HepG2 (cell line): ENCODE data around the gene QRFP. TPM values are rescaled to one million over a fixed set of nuclear protein-coding genes. Genes with fewer than 3 reads are reported as not detected.

ENCODE experiments used
- ATAC-seq: fragments of 200-7000 bp; cut with Tn5 transposase; 3 replicates; pipeline ENCODE4 v1.9.1; 2020; ENCODE audit warnings: mild to moderate bottlenecking, moderate library complexity
- BruUV-seq: library from RNA; stranded (reverse); fragments of 400-500 nt; replicated peaks from 2 replicates; lab custom pipeline; 2021; lab: Mats Ljungman, UMichigan
- CTCF ChIA-PET: fragments of 300-600 bp; formaldehyde crosslinking; extraction: SDS; loops from one replicate; lab custom pipeline; 2021; ENCODE audit warnings: low total read pairs, inconsistent platforms, low intra/inter-chr PET ratio; lab: Yijun Ruan, JAX
- POLR2A ChIA-PET: fragments of 350-600 bp; sonication (Branson Sonifier 250); formaldehyde crosslinking; loops from one replicate; lab custom pipeline; 2020; ENCODE audit warnings: antibody characterized with exemption, inconsistent platforms; lab: Yijun Ruan, JAX
- DNase-seq: peaks from one replicate; pipeline ENCODE4 v3.0.0-alpha.2; 2015; ENCODE audit warnings: low spot score
- FAIRE-seq: peaks from 3 replicates; lab custom pipeline; 2011; peaks lifted over from hg19 to GRCh38; lab: Jason Lieb, UNC
- H2AFZ ChIP-seq: one replicate; pipeline ENCODE4 v1.6.1; 2011; ENCODE audit warnings: low read length, inconsistent platforms
- H3K27ac ChIP-seq: fragments of 300-600 bp; 3 replicates; pipeline ENCODE4 v1.8.0; 2011; ENCODE audit warnings: mixed run types, mild to moderate bottlenecking, mixed read lengths, low read length, inconsistent platforms; ENCODE audit not compliant: insufficient read depth; ENCODE audit errors: extremely low read length
- H3K27me3 ChIP-seq, 2 experiments: fragments of 200-600 bp in 1 of 2; 2 replicates in 1 of 2; 3 replicates in 1 of 2; pipeline versions ENCODE4 v1.6.0 to v1.8.0; 2011; ENCODE audit warnings: low read length in 2 of 2, mild to moderate bottlenecking in 2 of 2, moderate library complexity in 2 of 2, inconsistent platforms in 1 of 2; ENCODE audit not compliant: insufficient read depth in 2 of 2, control insufficient read depth in 1 of 2
- H3K36me3 ChIP-seq, 2 experiments: fragments of 200-600 bp in 1 of 2; replicated peaks in 1 of 2; 2 replicates in 1 of 2; 3 replicates in 1 of 2; pipeline versions ENCODE4 v1.5.1 to v1.8.0; 2011; ENCODE audit warnings: low read length in 2 of 2, inconsistent platforms in 1 of 2; ENCODE audit not compliant: insufficient read depth in 2 of 2, control insufficient read depth in 1 of 2
- H3K4me1 ChIP-seq: 2 replicates; pipeline ENCODE4 v1.5.1; 2012; ENCODE audit warnings: low read length, inconsistent platforms; ENCODE audit not compliant: insufficient read depth
- H3K4me2 ChIP-seq: 2 replicates; pipeline ENCODE4 v1.6.0; 2011; ENCODE audit warnings: low read depth, low read length, inconsistent platforms
- H3K4me3 ChIP-seq, 3 experiments: fragments of 200-600 bp in 1 of 3; sonication (generic), shearing (Covaris generic) in 1 of 3; replicated peaks in 1 of 3; 2 replicates each; pipeline ENCODE4 v1.5.1; 2011 to 2016; ENCODE audit warnings: low read length in 3 of 3, inconsistent platforms in 2 of 3, low read depth in 2 of 3, mild to moderate bottlenecking in 2 of 3, control low read depth in 1 of 3, mixed read lengths in 1 of 3; ENCODE audit not compliant: insufficient read depth in 1 of 3
- H3K79me2 ChIP-seq: one replicate; pipeline ENCODE4 v1.6.1; 2011; ENCODE audit warnings: low read length, inconsistent platforms; ENCODE audit not compliant: insufficient read depth
- H3K9ac ChIP-seq: 2 replicates; pipeline ENCODE4 v1.6.0; 2011; ENCODE audit warnings: mild to moderate bottlenecking, low read depth, low read length, inconsistent platforms; ENCODE audit not compliant: insufficient read depth
- H3K9me3 ChIP-seq: 2 replicates; pipeline ENCODE4 v1.5.1; 2012; ENCODE audit warnings: mild to moderate bottlenecking, low read length
- H4K20me1 ChIP-seq: 2 replicates; pipeline ENCODE4 v1.6.0; 2011; ENCODE audit warnings: inconsistent platforms, mild to moderate bottlenecking, low read length, moderate library complexity; ENCODE audit not compliant: insufficient read depth
- CEBPB ChIP-seq: IDR thresholded peaks from 2 replicates; pipeline ENCODE4 v1.6.1; 2011; ENCODE audit warnings: low read depth, low read length, improper control_type of control experiment, borderline replicate concordance
- MNT ChIP-seq: fragments of 450-650 bp; IDR thresholded peaks from 2 replicates; pipeline ENCODE4 v1.6.1; 2016
- NR1H2 ChIP-seq: sonication (generic); formaldehyde crosslinking; IDR thresholded peaks from 2 replicates; pipeline ENCODE4 v1.8.1; 2022; ENCODE audit warnings: low read depth, missing genetic modification reagents, borderline replicate concordance
- POLR2G ChIP-seq: fragments of 200-400 bp; formaldehyde crosslinking; IDR thresholded peaks from 2 replicates; pipeline ENCODE4 v1.6.1; 2018; ENCODE audit warnings: mild to moderate bottlenecking, low read depth, low read length, moderate library complexity
- RAD51 ChIP-seq: fragments of 450-650 bp; IDR thresholded peaks from 2 replicates; pipeline ENCODE4 v1.6.1; 2016; ENCODE audit warnings: borderline replicate concordance
- STAT5B ChIP-seq: sonication (generic); formaldehyde crosslinking; IDR thresholded peaks from 2 replicates; pipeline ENCODE4 v1.4.0; 2020; ENCODE audit warnings: missing genetic modification reagents
- ZC3H13 ChIP-seq: sonication (generic); formaldehyde crosslinking; IDR thresholded peaks from 2 replicates; pipeline ENCODE4 v1.8.1; 2023; ENCODE audit warnings: mild to moderate bottlenecking, missing genetic modification reagents, moderate library complexity
- ZNF335 ChIP-seq: sonication (generic); formaldehyde crosslinking; IDR thresholded peaks from 2 replicates; pipeline ENCODE4 v1.4.0; 2020; ENCODE audit warnings: missing genetic modification reagents
- ZNF451 ChIP-seq: sonication (generic); formaldehyde crosslinking; IDR thresholded peaks from 2 replicates; pipeline ENCODE4 v1.5.0; 2020; ENCODE audit warnings: mild to moderate bottlenecking, missing genetic modification reagents
- ZNF558 ChIP-seq: sonication (generic); formaldehyde crosslinking; IDR thresholded peaks from 2 replicates; pipeline ENCODE4 v1.9.0; 2022; ENCODE audit warnings: mild to moderate bottlenecking, missing genetic modification reagents, borderline replicate concordance
- WGBS: methylation state at CpG from one replicate; pipeline ENCODE4 v1.1.6; 2017; ENCODE audit warnings: low lambda C conversion rate; 5-methylcytosine and 5-hydroxymethylcytosine counted together
- in situ Hi-C: cut with HindIII; loops from 2 replicates; pipeline ENCODE4 v1.10.0; 2017; ENCODE audit warnings: low pct_unique_long_range_greater_than_20kb; ENCODE audit not compliant: extremely low pct_ligation_motif_present
- intact Hi-C: fragments of 100-400 bp; cut with micrococcal nuclease; formaldehyde crosslinking; loops from one replicate; pipeline ENCODE4 v1.10.0; 2022; ENCODE audit not compliant: unreplicated experiment
- polyA plus RNA-seq, 8 experiments: library from polyadenylated mRNA; depleted of rRNA in 3 of 8; stranded (reverse) in 7 of 8; unstranded in 1 of 8; fragments of >200 nt; fragmentation: Illumina TruSeq in 4 of 8; extraction: Trizol in 4 of 8; gene quantifications; 2 replicates each; pipeline versions ENCODE4 v1.2.1 to v1.2.3, GENCODE V29; 2011 to 2016; ENCODE audit warnings: low read depth in 4 of 8, missing spikeins in 1 of 8, mixed read lengths in 1 of 8; ENCODE audit not compliant: insufficient read depth in 1 of 8
- total RNA-seq, 5 experiments: library from RNA; depleted of rRNA; stranded (reverse); fragments of >200 nt; fragmentation: Illumina TruSeq; extraction: Trizol; gene quantifications; 2 replicates each; pipeline ENCODE4 v1.2.3, GENCODE V29; 2016; ENCODE audit warnings: low read depth in 1 of 5
- TF ChIP-seq, protein P1 (sequence below): sonication (generic); formaldehyde crosslinking; IDR thresholded peaks from 2 replicates; pipeline ENCODE4 v1.4.0; 2020; ENCODE audit warnings: missing genetic modification reagents, borderline replicate concordance

QRFP gene
- total and polyA plus RNA-seq, 2 of the 13 experiments (the other 11 are each of a cell fraction or from before 2014, with no cell fraction given): not detected

GRCh38 chr9:130904070-130905044 is 7.7 kb upstream of the QRFP start:
- Histone ChIP-seq H3K27ac (no peak overlapping the region), H3K4me2 (no peak overlapping the region), H3K4me1 (peaks cover 18% of the 10 kb centered on the region), H3K36me3 (no peaks in the 10 kb centered on the region; a peak in 1 of 5 replicates), H2AFZ (no peak overlapping the region), H3K79me2 (no peaks in the 10 kb centered on the region), H3K9me3 (no peaks in the 10 kb centered on the region), H3K9ac (no peak overlapping the region), H4K20me1 (no peaks in the 10 kb centered on the region), H3K27me3 (peaks cover 35 to 96% of the 10 kb centered on the region in 2 experiments; a peak in 4 of 5 replicates), H3K4me3 (no peak overlapping the region)
- ATAC-seq (no peak), DNase-seq (no peak), FAIRE-seq (no peak)
- ChIA-PET POLR2A (no interaction called here), CTCF (no interaction called here)
- BruUV-seq: no TSS peak
- TF ChIP-seq CEBPB (peak; percentile 1; the same call in 1 of the 2 replicates), STAT5B (CRISPR knock-in tag) (no peak), POLR2G (no peak), ZNF558 (CRISPR knock-in tag) (no peak), MNT (0 out of 2 replicates have a peak, but pooled peaks have one; percentile 4), RAD51 (no peak), NR1H2 (CRISPR knock-in tag) (no peak), ZC3H13 (no peak), ZNF451 (CRISPR knock-in tag) (no peak), ZNF335 (CRISPR knock-in tag) (no peak)
- TF ChIP-seq, protein P1, sequence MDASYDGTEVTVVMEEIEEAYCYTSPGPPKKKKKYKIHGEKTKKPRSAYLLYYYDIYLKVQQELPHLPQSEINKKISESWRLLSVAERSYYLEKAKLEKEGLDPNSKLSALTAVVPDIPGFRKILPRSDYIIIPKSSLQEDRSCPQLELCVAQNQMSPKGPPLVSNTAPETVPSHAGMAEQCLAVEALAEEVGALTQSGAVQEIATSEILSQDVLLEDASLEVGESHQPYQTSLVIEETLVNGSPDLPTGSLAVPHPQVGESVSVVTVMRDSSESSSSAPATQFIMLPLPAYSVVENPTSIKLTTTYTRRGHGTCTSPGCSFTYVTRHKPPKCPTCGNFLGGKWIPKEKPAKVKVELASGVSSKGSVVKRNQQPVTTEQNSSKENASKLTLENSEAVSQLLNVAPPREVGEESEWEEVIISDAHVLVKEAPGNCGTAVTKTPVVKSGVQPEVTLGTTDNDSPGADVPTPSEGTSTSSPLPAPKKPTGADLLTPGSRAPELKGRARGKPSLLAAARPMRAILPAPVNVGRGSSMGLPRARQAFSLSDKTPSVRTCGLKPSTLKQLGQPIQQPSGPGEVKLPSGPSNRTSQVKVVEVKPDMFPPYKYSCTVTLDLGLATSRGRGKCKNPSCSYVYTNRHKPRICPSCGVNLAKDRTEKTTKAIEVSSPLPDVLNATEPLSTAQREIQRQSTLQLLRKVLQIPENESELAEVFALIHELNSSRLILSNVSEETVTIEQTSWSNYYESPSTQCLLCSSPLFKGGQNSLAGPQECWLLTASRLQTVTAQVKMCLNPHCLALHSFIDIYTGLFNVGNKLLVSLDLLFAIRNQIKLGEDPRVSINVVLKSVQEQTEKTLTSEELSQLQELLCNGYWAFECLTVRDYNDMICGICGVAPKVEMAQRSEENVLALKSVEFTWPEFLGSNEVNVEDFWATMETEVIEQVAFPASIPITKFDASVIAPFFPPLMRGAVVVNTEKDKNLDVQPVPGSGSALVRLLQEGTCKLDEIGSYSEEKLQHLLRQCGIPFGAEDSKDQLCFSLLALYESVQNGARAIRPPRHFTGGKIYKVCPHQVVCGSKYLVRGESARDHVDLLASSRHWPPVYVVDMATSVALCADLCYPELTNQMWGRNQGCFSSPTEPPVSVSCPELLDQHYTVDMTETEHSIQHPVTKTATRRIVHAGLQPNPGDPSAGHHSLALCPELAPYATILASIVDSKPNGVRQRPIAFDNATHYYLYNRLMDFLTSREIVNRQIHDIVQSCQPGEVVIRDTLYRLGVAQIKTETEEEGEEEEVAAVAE (CRISPR knock-in tag): no peak
- WGBS: 47% methylated on average over 18 of the region's 48 CpGs
- intact Hi-C loops: no loop called here
- in situ Hi-C loops: no loop called here
